Transverse colon (tissue), 4 donors: ENCODE measurements around the gene PRSS48. TPM values are rescaled to one million over a fixed set of nuclear protein-coding genes. Genes with fewer than 3 reads are reported as not detected.

Source experiments
- DNase-seq: peaks from one replicate; pipeline ENCODE4 v3.0.0-alpha.2; 2019
- H3K27ac ChIP-seq, 4 donors: fragments of 200-600 bp; sonication (generic); 2 replicates each; pipeline ENCODE4 v1.5.1; 2016 to 2018; ENCODE audit warnings: inconsistent platforms in 4 of 4
- H3K27me3 ChIP-seq: fragments of 200-600 bp; sonication (generic); 2 replicates; pipeline ENCODE4 v1.5.1; 2017; ENCODE audit warnings: inconsistent platforms
- H3K36me3 ChIP-seq, 4 donors: fragments of 200-600 bp; sonication (generic); 2 replicates each; pipeline ENCODE4 v1.5.1; 2017 to 2019; ENCODE audit warnings: inconsistent platforms in 4 of 4
- H3K4me1 ChIP-seq, 4 donors: fragments of 200-600 bp; sonication (generic); 2 replicates each; pipeline ENCODE4 v1.5.1; 2017 to 2020; ENCODE audit warnings: inconsistent platforms in 4 of 4
- H3K4me3 ChIP-seq, 4 donors: fragments of 200-600 bp; sonication (generic); 1 replicate in 1 of 4; 2 replicates in 3 of 4; pipeline versions ENCODE4 v1.5.1 to v1.6.1; 2017 to 2019; ENCODE audit warnings: inconsistent platforms in 4 of 4
- H3K9me3 ChIP-seq, 2 donors: fragments of 200-600 bp; sonication (generic); 2 replicates each; pipeline ENCODE4 v1.5.1; 2017 to 2019; ENCODE audit warnings: inconsistent platforms in 2 of 2
- CTCF ChIP-seq, 5 experiments: fragments of 200-600 bp in 3 of 5; fragments of 450-650 bp in 2 of 5; sonication (generic) in 3 of 5; IDR thresholded peaks; 1 replicate in 2 of 5; 2 replicates in 3 of 5; pipeline ENCODE4 v1.5.1; 2016 to 2017; ENCODE audit warnings: antibody characterized with exemption in 5 of 5, inconsistent platforms in 3 of 5, mild to moderate bottlenecking in 2 of 5, moderate library complexity in 1 of 5
- EP300 ChIP-seq: sonication (generic); formaldehyde crosslinking; IDR thresholded peaks from one replicate; pipeline ENCODE4 v1.6.1; 2017; ENCODE audit warnings: antibody characterized with exemption, low read depth
- POLR2A ChIP-seq: fragments of 450-650 bp; IDR thresholded peaks from one replicate; pipeline ENCODE4 v1.6.1; 2016; ENCODE audit warnings: antibody characterized with exemption, mild to moderate bottlenecking, moderate library complexity
- POLR2AphosphoS5 ChIP-seq, 3 donors: sonication (generic); formaldehyde crosslinking; IDR thresholded peaks; one replicate each; pipeline ENCODE4 v1.6.1; 2016; ENCODE audit warnings: antibody characterized with exemption in 3 of 3
- WGBS, 2 donors: methylation state at CpG; one replicate each; pipeline ENCODE4 v1.1.5; 2018; ENCODE audit warnings: low coverage in 1 of 2; 5-methylcytosine and 5-hydroxymethylcytosine counted together
- in situ Hi-C, 4 donors: fragments of 200-750 bp; cut with MboI; loops; one replicate each; pipeline versions ENCODE4 v1.15.0 to v1.15.1; 2017; ENCODE audit warnings: low sequenced_read_pairs in 3 of 4, low pct_ligation_motif_present in 1 of 4, low pct_unique_long_range_greater_than_20kb in 1 of 4
- intact Hi-C: fragments of 100-400 bp; cut with DNase I; formaldehyde crosslinking; loops from one replicate; pipeline ENCODE4 v1.15.1; 2023; ENCODE audit warnings: low total_unique reads
- total RNA-seq, 4 donors: library from RNA; depleted of rRNA; stranded (reverse); fragments of >200 nt; gene quantifications; one replicate each; pipeline ENCODE4 v1.1.0, GENCODE V29; 2016

Gene PRSS48
- total RNA-seq, 4 donors from 2014 or later = not detected

GRCh38 chr4:151324124-151324751 lies 47.3 kb downstream of the PRSS48 start:
- Histone ChIP-seq H3K4me3 (peak overlapping the region; percentile 60 to 96 (median 76)), H3K27me3 (no peaks in the 10 kb centered on the region), H3K27ac (peak overlapping the region; percentile 97 to 99 (median 98)), H3K36me3 (no peaks in the 10 kb centered on the region), H3K4me1 (peaks cover 12 to 63% (median 38%) of the 10 kb centered on the region in 4 donors), H3K9me3 (no peaks in the 10 kb centered on the region)
- peak; percentile 60 for DNase-seq
- 26 to 38% methylated on average over 4 to 12 of the region's 12 CpGs for WGBS, 2 donors
- intact Hi-C loops = no loop called here
- in situ Hi-C loops = no loop called here
- no peak for TF ChIP-seq POLR2A
- TF ChIP-seq CTCF (IDR thresholded peaks at IDR 0.05) = no peak

GRCh38 chr4:151324752-151325110 lies 47.8 kb downstream of the PRSS48 start:
- intact Hi-C loops = no loop called here
- H3K4me1 ChIP-seq = peaks cover 12 to 67% (median 40%) of the 10 kb centered on the region in 4 donors
- 6% methylated on average over 21 of the region's 21 CpGs; no CpG with 5 or more reads in 1 of the 2 donors for WGBS, 2 donors

GRCh38 chr4:151325111-151325948 lies 48.4 kb downstream of the PRSS48 start, which contains the start of gene SH3D19:
Gene SH3D19, minus strand, starts transcription at chr4:151325605. Its CDS starts 253 bp downstream, at chr4:151325352.
- Histone ChIP-seq H3K36me3 (no peaks in the 10 kb centered on the region), H3K4me1 (peaks cover 12 to 70% (median 42%) of the 10 kb centered on the region in 4 donors), H3K27ac (peak within 1 kb of the TSS; percentile 97 to 99 (median 98)), H3K27me3 (no peaks in the 10 kb centered on the region), H3K9me3 (no peaks in the 10 kb centered on the region), H3K4me3 (peak within 1 kb of the TSS; percentile 60 to 96 (median 76))
- in situ Hi-C loops = no loop called here
- TF ChIP-seq EP300 (no peak), POLR2A (peak; percentile 89), CTCF (IDR thresholded peaks at IDR 0.05) (peak in 2 of 5 experiments; percentile 7 to 29), POLR2AphosphoS5 (IDR thresholded peaks at IDR 0.05) (peak; percentile 80 to 91 (median 85))
- WGBS, 2 donors = 9% methylated on average over 39 of the region's 88 CpGs; no CpG with 5 or more reads in 1 of the 2 donors
- intact Hi-C loops = no loop called here
- DNase-seq = peak; percentile 88

More at GRCh38 chr4:151324752-151325110, 47.8 kb downstream of the PRSS48 start:
- in situ Hi-C loops = no loop called here
- DNase-seq = peak; percentile 78
- Histone ChIP-seq H3K36me3 (no peaks in the 10 kb centered on the region), H3K4me3 (peak overlapping the region; percentile 60 to 96 (median 76)), H3K27me3 (no peaks in the 10 kb centered on the region), H3K27ac (peak overlapping the region; percentile 97 to 99 (median 98)), H3K9me3 (no peaks in the 10 kb centered on the region)
- no peak for TF ChIP-seq CTCF (IDR thresholded peaks at IDR 0.05)
- no peak for TF ChIP-seq POLR2A
- TF ChIP-seq POLR2AphosphoS5 (IDR thresholded peaks at IDR 0.05) = peak; percentile 25 to 83 (median 69)

- Histone ChIP-seq H3K27me3 (no peaks in the 10 kb centered on the region), H3K4me1 (peaks cover 12 to 66% (median 38%) of the 10 kb centered on the region in 4 donors), H3K36me3 (no peaks in the 10 kb centered on the region), H3K9me3 (no peaks in the 10 kb centered on the region), H3K27ac (peak overlapping the region; percentile 97 to 99 (median 98)), H3K4me3 (peak overlapping the region; percentile 60 to 96 (median 76))
- 32 to 57% methylated on average over 3 to 6 of the region's 6 CpGs for WGBS, 2 donors
- no peak for TF ChIP-seq CTCF (IDR thresholded peaks at IDR 0.05)
- no peak for TF ChIP-seq POLR2A
- TF ChIP-seq POLR2AphosphoS5 (IDR thresholded peaks at IDR 0.05) = no peak
- no peak for TF ChIP-seq EP300
- DNase-seq = no peak
- in situ Hi-C loops (no loop called here), intact Hi-C loops (no loop called here)
Observed at GRCh38 chr4:151325949-151326246, 48.9 kb downstream of the PRSS48 start.
